Measurements from ENCODE around the gene TERF2IP.
A peak's percentile ranks its signal among the peaks of the same experiment; 100 is the strongest.

TERF2IP gene

DNA sequence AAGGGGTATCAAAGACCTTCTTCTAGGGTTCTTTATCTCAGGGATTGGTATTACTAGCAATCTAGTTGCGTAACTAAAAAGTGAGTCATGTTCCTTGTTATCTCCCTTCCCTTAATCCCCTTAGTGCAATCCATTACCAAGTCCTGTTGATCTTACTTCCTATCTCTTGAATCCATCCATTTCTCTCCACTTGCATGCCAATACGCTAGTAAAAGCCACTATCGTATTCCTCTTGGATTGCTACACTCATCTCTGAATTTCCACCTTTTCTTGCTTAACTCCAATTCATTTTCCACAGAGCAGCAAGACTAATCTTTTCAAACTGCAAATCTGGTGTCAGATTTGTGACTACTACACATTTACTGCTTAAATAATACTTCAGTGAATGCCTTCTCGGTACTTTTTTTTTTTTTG, 22.6 kb upstream of the TERF2IP start:
- Mint-ChIP-seq H3K9me3 (no peaks in the 10 kb centered on the region), H3K36me3 (ENCODE audit: low read depth) (peaks cover 54% of the 10 kb centered on the region), H3K27ac (peak overlapping the region; percentile 26), H3K4me3 (no peak overlapping the region), H3K27me3 (no peaks in the 10 kb centered on the region), H3K4me1 (peaks cover 48% of the 10 kb centered on the region)
- ATAC-seq: no peak
- DNase-seq: no peak

GRCh38 chr16:75626806-75627205, 20.8 kb upstream of the TERF2IP start:
- H3K9me3 Mint-ChIP-seq: no peaks in the 10 kb centered on the region
- H3K36me3 Mint-ChIP-seq (ENCODE audit: low read depth): peaks cover 61% of the 10 kb centered on the region
- ATAC-seq: no peak
- H3K4me3 Mint-ChIP-seq: no peak overlapping the region
- H3K27ac Mint-ChIP-seq: peak overlapping the region; percentile 63
- H3K4me1 Mint-ChIP-seq: peaks cover 29% of the 10 kb centered on the region
- DNase-seq: no peak
- H3K27me3 Mint-ChIP-seq: no peaks in the 10 kb centered on the region

DNA sequence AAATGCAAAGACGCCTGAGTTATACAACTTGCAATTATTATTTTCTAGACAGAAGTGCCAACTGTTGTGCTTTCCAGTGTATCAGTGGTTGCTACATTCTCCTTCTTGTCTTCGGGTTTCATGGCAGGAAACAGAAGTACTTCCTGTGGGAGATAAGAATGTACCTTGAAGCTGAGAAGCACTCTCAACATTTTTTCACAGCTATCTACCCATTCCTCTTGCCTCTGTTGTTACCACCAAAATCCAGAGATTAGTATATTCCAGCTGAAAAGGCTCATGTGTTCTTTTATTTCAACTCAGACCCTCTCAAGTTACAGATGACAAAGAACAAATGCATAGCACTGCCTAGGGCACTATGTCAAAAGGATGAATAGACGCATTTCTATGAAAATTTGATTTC, 19.7 kb upstream of the TERF2IP start:
- peaks cover 22% of the 10 kb centered on the region for H3K4me1 Mint-ChIP-seq
- no peaks in the 10 kb centered on the region for H3K27me3 Mint-ChIP-seq
- H3K9me3 Mint-ChIP-seq: no peaks in the 10 kb centered on the region
- no peak for ATAC-seq
- H3K27ac Mint-ChIP-seq: peak overlapping the region; percentile 63
- peaks cover 68% of the 10 kb centered on the region for H3K36me3 Mint-ChIP-seq (ENCODE audit: low read depth)
- H3K4me3 Mint-ChIP-seq: no peak overlapping the region
- DNase-seq: no peak

- ATAC-seq (no peak), DNase-seq (no peak)
- no peaks in the 10 kb centered on the region for H3K27me3 Mint-ChIP-seq
- H3K9me3 Mint-ChIP-seq: no peaks in the 10 kb centered on the region
- H3K4me1 Mint-ChIP-seq: peaks cover 18% of the 10 kb centered on the region
- H3K4me3 Mint-ChIP-seq: no peak overlapping the region
- peak overlapping the region; percentile 63 for H3K27ac Mint-ChIP-seq
- H3K36me3 Mint-ChIP-seq (ENCODE audit: low read depth): peaks cover 72% of the 10 kb centered on the region
Observed at GRCh38 chr16:75628351-75628750, 19.2 kb upstream of the TERF2IP start.

GRCh38 chr16:75629132-75629531, 18.4 kb upstream of the TERF2IP start:
- DNase-seq (no peak), ATAC-seq (no peak)
- Mint-ChIP-seq H3K27me3 (no peaks in the 10 kb centered on the region), H3K4me3 (no peak overlapping the region), H3K36me3 (ENCODE audit: low read depth) (peaks cover 78% of the 10 kb centered on the region), H3K27ac (peak overlapping the region; percentile 73), H3K9me3 (no peaks in the 10 kb centered on the region), H3K4me1 (peaks cover 15% of the 10 kb centered on the region)

DNA sequence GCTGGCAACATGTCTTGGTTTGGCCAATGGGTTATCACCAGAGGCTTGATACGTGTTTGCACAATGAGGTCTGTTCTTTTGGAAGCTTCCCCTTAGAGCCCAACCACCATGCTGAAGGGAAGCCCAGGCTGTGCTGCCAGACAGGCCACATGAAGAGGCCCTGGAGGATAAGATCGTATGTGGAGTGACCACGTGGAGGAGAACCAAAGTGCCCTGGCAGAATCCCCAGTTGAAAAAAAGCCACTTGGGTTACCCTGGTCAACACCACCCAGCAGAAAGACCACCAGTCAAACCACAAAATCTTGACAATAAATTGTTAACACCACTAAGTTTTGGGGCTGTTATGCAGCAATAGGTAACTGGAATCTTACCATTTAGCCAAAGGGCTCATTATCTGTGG, 17.5 kb upstream of the TERF2IP start:
- no peak for ATAC-seq
- H3K4me1 Mint-ChIP-seq: peaks cover 13% of the 10 kb centered on the region
- no peak for DNase-seq

DNA sequence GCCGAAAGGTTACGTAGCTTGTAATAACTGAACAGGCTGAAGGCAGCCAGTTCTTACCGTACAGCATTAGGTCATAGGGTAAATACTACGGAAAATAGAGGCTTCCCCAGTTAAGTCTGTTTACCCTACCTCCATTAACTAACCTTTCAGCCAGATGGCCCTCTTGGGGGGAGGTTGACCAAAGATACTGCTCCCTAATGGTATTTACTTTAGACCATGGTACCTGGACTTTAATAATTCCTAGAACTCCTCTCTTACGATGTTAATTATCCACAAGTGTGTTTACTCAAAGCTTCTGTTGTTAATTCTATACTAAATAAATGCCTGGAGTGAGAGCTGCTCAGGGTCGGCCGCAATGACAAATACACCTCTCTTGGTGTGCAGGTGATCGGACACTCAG, 14.7 kb upstream of the TERF2IP start:
- Mint-ChIP-seq H3K4me1 (peaks cover 15% of the 10 kb centered on the region), H3K27ac (no peak overlapping the region), H3K36me3 (ENCODE audit: low read depth) (peaks cover 76% of the 10 kb centered on the region), H3K4me3 (no peak overlapping the region), H3K9me3 (no peaks in the 10 kb centered on the region), H3K27me3 (no peaks in the 10 kb centered on the region)
- no peak for ATAC-seq
- no peak for DNase-seq

More for the DNA sequence above, 17.5 kb upstream of the TERF2IP start:
- peaks cover 75% of the 10 kb centered on the region for H3K36me3 Mint-ChIP-seq (ENCODE audit: low read depth)
- no peaks in the 10 kb centered on the region for H3K27me3 Mint-ChIP-seq
- H3K4me3 Mint-ChIP-seq: no peak overlapping the region
- no peak overlapping the region for H3K27ac Mint-ChIP-seq
- no peaks in the 10 kb centered on the region for H3K9me3 Mint-ChIP-seq

DNA sequence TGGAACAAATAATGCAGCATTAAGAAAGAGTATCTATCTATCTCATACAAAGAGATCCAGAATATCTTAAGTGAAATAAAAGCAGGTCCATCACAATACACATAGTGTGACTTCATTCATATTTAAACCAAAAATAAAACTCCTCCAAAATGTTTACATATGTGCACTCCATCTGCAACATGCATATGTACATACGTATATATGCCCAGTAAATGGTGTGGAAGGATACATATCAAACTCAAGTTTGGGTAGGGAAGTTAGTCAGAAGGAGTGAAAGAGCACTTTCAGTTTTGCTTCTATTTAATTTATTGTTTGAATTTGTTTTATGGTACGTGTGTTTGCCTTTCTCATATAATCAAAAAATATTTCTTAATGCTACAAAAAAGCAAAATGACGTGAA, 12.5 kb upstream of the TERF2IP start:
- Mint-ChIP-seq H3K9me3 (no peaks in the 10 kb centered on the region), H3K36me3 (ENCODE audit: low read depth) (peaks cover 70% of the 10 kb centered on the region), H3K27me3 (no peaks in the 10 kb centered on the region), H3K4me3 (no peak overlapping the region), H3K4me1 (peaks cover 7% of the 10 kb centered on the region), H3K27ac (no peak overlapping the region)
- no peak for DNase-seq
- no peak for ATAC-seq

DNA sequence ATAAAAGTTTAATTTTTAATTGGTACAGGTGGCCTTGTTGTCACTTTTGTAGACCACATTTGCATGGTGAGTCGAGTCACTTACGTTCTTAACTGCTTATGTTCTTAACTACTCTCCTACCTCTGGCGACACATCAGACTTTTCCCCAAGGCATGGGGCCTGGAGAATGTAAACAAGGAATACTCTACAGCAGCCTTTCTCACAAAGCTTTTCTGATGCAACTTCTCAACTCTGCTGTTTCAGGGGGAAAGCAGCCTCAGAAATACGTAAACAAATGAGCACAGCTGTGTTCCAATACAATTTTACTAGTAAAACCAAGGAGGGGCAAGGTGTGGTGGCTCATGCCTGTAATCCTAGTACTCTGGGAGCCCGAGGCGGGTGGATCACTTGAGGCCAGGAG, 7.0 kb upstream of the TERF2IP start:
- Mint-ChIP-seq H3K4me3 (no peak overlapping the region), H3K4me1 (peaks cover 39% of the 10 kb centered on the region), H3K27me3 (no peaks in the 10 kb centered on the region), H3K9me3 (no peaks in the 10 kb centered on the region), H3K27ac (peak overlapping the region; percentile 52), H3K36me3 (ENCODE audit: low read depth) (peaks cover 68% of the 10 kb centered on the region)
- ATAC-seq: no peak
- no peak for DNase-seq

- H3K4me3 Mint-ChIP-seq: peak overlapping the region; percentile 91
- no peaks in the 10 kb centered on the region for H3K27me3 Mint-ChIP-seq
- DNase-seq (no peak), ATAC-seq (no peak)
- no peaks in the 10 kb centered on the region for H3K9me3 Mint-ChIP-seq
- peaks cover 48% of the 10 kb centered on the region for H3K4me1 Mint-ChIP-seq
- peaks cover 55% of the 10 kb centered on the region for H3K36me3 Mint-ChIP-seq (ENCODE audit: low read depth)
- H3K27ac Mint-ChIP-seq: peak overlapping the region; percentile 59
Observed at GRCh38 chr16:75644240-75645012, 3.1 kb upstream of the TERF2IP start.

GRCh38 chr16:75647112-75647491, 471 bp upstream of the TERF2IP start:
- DNase-seq (no peak), ATAC-seq (peak; percentile 7)
- H3K4me1 Mint-ChIP-seq: peaks cover 65% of the 10 kb centered on the region
- H3K36me3 Mint-ChIP-seq (ENCODE audit: low read depth): peaks cover 46% of the 10 kb centered on the region
- H3K27ac Mint-ChIP-seq: peak overlapping the region; percentile 98
- no peaks in the 10 kb centered on the region for H3K27me3 Mint-ChIP-seq
- peak overlapping the region; percentile 91 for H3K4me3 Mint-ChIP-seq
- H3K9me3 Mint-ChIP-seq: no peaks in the 10 kb centered on the region

- DNase-seq (peak; percentile 88), ATAC-seq (peak; percentile 9)
- no peaks in the 10 kb centered on the region for H3K9me3 Mint-ChIP-seq
- peak overlapping the region; percentile 91 for H3K4me3 Mint-ChIP-seq
- no peaks in the 10 kb centered on the region for H3K27me3 Mint-ChIP-seq
- H3K4me1 Mint-ChIP-seq: peaks cover 74% of the 10 kb centered on the region
- H3K27ac Mint-ChIP-seq: peak overlapping the region; percentile 88
- peaks cover 37% of the 10 kb centered on the region for H3K36me3 Mint-ChIP-seq (ENCODE audit: low read depth)
Observed at GRCh38 chr16:75648265-75649076, 898 bp downstream of the TERF2IP start.

- Mint-ChIP-seq H3K9me3 (no peaks in the 10 kb centered on the region), H3K27me3 (no peaks in the 10 kb centered on the region), H3K27ac (peak overlapping the region; percentile 57), H3K4me1 (peaks cover 43% of the 10 kb centered on the region), H3K4me3 (no peak overlapping the region), H3K36me3 (ENCODE audit: low read depth) (peaks cover 48% of the 10 kb centered on the region)
- no peak for DNase-seq
- no peak for ATAC-seq
Observed at GRCh38 chr16:75653922-75654321, 6.3 kb downstream of the TERF2IP start.

DNA sequence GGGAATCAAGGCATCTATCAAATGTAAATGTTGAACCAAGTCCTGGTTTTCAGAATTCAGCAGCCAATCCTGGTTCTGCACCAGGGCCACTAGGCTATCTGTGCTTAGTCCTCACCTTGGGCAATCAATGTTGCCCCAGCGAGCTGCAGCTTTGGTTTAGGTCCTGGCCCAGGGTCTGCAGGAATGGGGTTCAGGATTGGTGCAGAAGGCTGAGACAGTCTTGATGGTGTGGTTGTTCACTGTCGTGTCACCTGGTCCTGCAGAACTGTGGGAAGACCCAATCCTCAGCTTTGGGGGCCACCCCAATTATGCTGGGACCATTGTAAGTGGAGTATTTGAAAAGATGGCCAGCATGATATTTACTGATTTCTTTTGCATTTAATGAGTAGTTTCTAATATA, 10.6 kb downstream of the TERF2IP start:
- Mint-ChIP-seq H3K9me3 (no peaks in the 10 kb centered on the region), H3K4me3 (no peak overlapping the region), H3K36me3 (ENCODE audit: low read depth) (peaks cover 46% of the 10 kb centered on the region), H3K27me3 (no peaks in the 10 kb centered on the region), H3K4me1 (peaks cover 8% of the 10 kb centered on the region), H3K27ac (no peak overlapping the region)
- no peak for DNase-seq
- no peak for ATAC-seq

DNA sequence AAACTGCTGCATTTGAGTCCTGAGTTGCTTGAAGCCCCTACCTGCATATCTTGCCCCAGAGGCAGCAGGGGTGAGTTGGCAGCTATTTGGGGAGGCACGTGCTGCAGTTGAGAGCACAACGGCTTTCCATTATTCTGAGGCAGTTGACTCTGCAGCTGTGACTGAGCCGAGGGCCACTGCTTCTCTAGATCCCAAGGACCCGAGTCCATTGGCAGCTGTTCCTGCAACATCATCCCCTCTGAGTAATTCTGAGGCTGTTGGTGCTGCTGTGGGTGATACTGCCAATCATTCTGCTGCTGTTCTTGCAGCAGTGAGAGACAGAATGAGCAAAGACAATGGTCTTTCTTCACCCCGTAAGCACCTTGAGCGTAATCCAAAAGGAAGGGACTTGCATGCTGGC, 12.7 kb downstream of the TERF2IP start:
- H3K27ac Mint-ChIP-seq: no peak overlapping the region
- no peaks in the 10 kb centered on the region for H3K4me1 Mint-ChIP-seq
- no peak overlapping the region for H3K4me3 Mint-ChIP-seq
- no peak for ATAC-seq
- H3K27me3 Mint-ChIP-seq: no peaks in the 10 kb centered on the region
- no peak for DNase-seq
- H3K36me3 Mint-ChIP-seq (ENCODE audit: low read depth): peaks cover 32% of the 10 kb centered on the region
- no peaks in the 10 kb centered on the region for H3K9me3 Mint-ChIP-seq
